SK-N-MC (cell line): ENCODE measurements around the gene CDH1.
"Not testable (repeated sequence)": the region's sequence is repeated elsewhere in the genome, so short reads cannot be mapped to it uniquely, and the experiment has no call there.

ENCODE experiments used
- EZH2 ChIP-seq: fragments of 200-600 bp; sonication (generic); IDR thresholded peaks from one replicate; pipeline ENCODE4 v1.6.1; 2017; ENCODE audit warnings: antibody characterized with exemption
- POLR2AphosphoS5 ChIP-seq: IDR thresholded peaks from 2 replicates; pipeline ENCODE4 v1.6.1; 2012; ENCODE audit warnings: mild to moderate bottlenecking, low read depth, low read length, borderline replicate concordance

- not testable (repeated sequence) for TF ChIP-seq EZH2, POLR2AphosphoS5
These were observed 50.3 kb downstream of the CDH1 start for GRCh38 chr16:68787419-68787807.
